ENCODE measurements around the gene CD2.
A peak's percentile ranks its signal among the peaks of the same experiment; 100 is the strongest.

The CD2 gene

DNA sequence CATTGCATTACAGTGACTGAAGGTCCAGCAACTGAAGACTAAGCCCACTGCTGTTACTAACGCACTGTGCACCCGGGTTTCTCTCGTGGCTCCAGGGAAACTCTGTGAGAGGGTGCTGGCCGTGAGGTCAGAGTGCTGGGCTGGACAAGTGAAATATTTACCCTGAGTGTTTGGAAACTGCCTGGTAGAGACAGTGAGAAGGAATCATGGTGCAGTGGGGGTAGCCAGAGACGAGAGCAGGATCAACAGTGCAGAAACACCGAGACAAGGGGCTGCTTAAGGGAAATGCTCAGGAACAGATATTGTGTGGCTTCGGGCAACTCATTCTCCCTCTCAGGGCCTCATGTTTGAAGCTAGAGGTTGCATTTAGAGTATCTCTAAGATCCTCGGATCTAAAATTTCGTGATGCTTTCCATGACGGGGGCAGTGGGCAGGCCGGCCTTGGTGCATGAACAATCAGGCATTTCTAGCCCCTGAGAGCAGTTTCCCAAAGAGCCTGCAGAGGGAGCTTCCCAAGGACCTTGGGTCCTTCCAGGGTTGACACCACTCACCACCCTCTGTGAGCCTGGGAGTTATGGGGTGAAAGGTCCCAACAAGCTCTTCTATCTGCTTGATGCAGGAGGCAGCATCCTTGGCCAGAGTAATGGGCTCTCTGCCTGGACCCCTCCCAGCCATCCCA is 9.7 kb downstream of the CD2 start:
- 89% methylated on average over 11 of the region's 11 CpGs for WGBS
- Histone ChIP-seq H2BK120ac (ENCODE audit: low read depth, low read length) (no peak overlapping the region), H4K91ac (ENCODE audit: low read length) (no peak overlapping the region), H3K23ac (ENCODE audit: low read length in 2 of 2) (no peak overlapping the region), H2BK5ac (ENCODE audit: low read depth, low read length, poor library complexity, severe bottlenecking) (no peak overlapping the region), H3K27ac (ENCODE audit: low read length, poor library complexity, severe bottlenecking) (no peak overlapping the region), H3K4ac (ENCODE audit: low read depth in 1 of 2, low read length in 2 of 2) (no peak overlapping the region), H3K4me3 (ENCODE audit: insufficient read depth in 1 of 2, low read depth in 1 of 2, low read length in 2 of 2) (no peak overlapping the region), H3K4me2 (ENCODE audit: low read length, poor library complexity, severe bottlenecking) (no peak overlapping the region), H3K27me3 (ENCODE audit: control insufficient read depth in 1 of 2, insufficient read depth in 1 of 2, low read length in 2 of 2) (no peaks in the 10 kb centered on the region), H2AK5ac (ENCODE audit: low read length, severe bottlenecking) (no peak overlapping the region), H3K14ac (ENCODE audit: low read length in 2 of 2) (no peak overlapping the region), H2BK15ac (ENCODE audit: low read depth, poor library complexity, severe bottlenecking) (no peak overlapping the region), H3K79me1 (replicated peaks; ENCODE audit: low read length, poor library complexity, severe bottlenecking) (no peaks in the 10 kb centered on the region), H3K9me3 (ENCODE audit: control insufficient read depth, low read length) (peaks cover 3% of the 10 kb centered on the region), H4K8ac (ENCODE audit: low read length) (no peak overlapping the region), H3K9ac (ENCODE audit: low read length) (peak overlapping the region; percentile 41), H2BK12ac (ENCODE audit: low read length in 2 of 2) (no peak overlapping the region), H2AFZ (ENCODE audit: low read depth, low read length) (no peak overlapping the region), H3K18ac (ENCODE audit: low read depth in 1 of 2, low read length in 2 of 2) (no peak overlapping the region), H3K36me3 (ENCODE audit: control insufficient read depth in 1 of 2, insufficient read depth in 2 of 2, low read depth in 1 of 2, low read length in 2 of 2) (no peaks in the 10 kb centered on the region), H3K4me1 (ENCODE audit: control insufficient read depth, insufficient read depth, low read depth, low read length) (no peaks in the 10 kb centered on the region)
- peak; percentile 21 for DNase-seq

DNA sequence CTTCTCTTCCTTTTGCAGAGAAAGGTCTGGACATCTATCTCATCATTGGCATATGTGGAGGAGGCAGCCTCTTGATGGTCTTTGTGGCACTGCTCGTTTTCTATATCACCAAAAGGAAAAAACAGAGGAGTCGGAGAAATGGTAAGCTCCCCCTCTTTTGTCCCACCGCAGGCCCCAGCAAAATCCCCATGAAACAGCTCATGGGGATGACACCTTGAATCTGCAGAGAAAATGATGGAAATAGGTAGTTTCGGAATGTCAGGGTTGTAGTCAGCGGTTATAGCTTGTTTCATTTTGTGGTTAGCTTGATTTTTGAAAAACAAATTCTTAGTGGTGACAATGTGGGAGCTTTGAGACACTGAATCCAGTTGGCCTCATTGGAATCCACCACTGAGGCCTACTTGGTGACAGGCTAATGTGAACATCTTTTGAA is 10.3 kb downstream of the CD2 start:
- H4K8ac ChIP-seq (ENCODE audit: low read length) = no peak overlapping the region
- H3K9ac ChIP-seq (ENCODE audit: low read length) = no peak overlapping the region
- no peaks in the 10 kb centered on the region for H3K79me1 ChIP-seq (replicated peaks; ENCODE audit: low read length, poor library complexity, severe bottlenecking)
- no peak overlapping the region for H2BK12ac ChIP-seq (ENCODE audit: low read length in 2 of 2)
- peaks cover 3% of the 10 kb centered on the region for H3K9me3 ChIP-seq (ENCODE audit: control insufficient read depth, low read length)
- H3K14ac ChIP-seq (ENCODE audit: low read length in 2 of 2) = no peak overlapping the region
- no peak for DNase-seq
- H2AK5ac ChIP-seq (ENCODE audit: low read length, severe bottlenecking) = no peak overlapping the region
- no peaks in the 10 kb centered on the region for H3K4me1 ChIP-seq (ENCODE audit: control insufficient read depth, insufficient read depth, low read depth, low read length)
- H2BK5ac ChIP-seq (ENCODE audit: low read depth, low read length, poor library complexity, severe bottlenecking) = no peak overlapping the region
- no peak overlapping the region for H2BK15ac ChIP-seq (ENCODE audit: low read depth, poor library complexity, severe bottlenecking)
- no peak overlapping the region for H3K4me3 ChIP-seq (ENCODE audit: insufficient read depth in 1 of 2, low read depth in 1 of 2, low read length in 2 of 2)
- H2BK120ac ChIP-seq (ENCODE audit: low read depth, low read length) = no peak overlapping the region
- no peak overlapping the region for H3K4ac ChIP-seq (ENCODE audit: low read depth in 1 of 2, low read length in 2 of 2)
- H3K23ac ChIP-seq (ENCODE audit: low read length in 2 of 2) = no peak overlapping the region
- H2AFZ ChIP-seq (ENCODE audit: low read depth, low read length) = no peak overlapping the region
- H3K4me2 ChIP-seq (ENCODE audit: low read length, poor library complexity, severe bottlenecking) = no peak overlapping the region
- no peaks in the 10 kb centered on the region for H3K36me3 ChIP-seq (ENCODE audit: control insufficient read depth in 1 of 2, insufficient read depth in 2 of 2, low read depth in 1 of 2, low read length in 2 of 2)
- no peak overlapping the region for H3K18ac ChIP-seq (ENCODE audit: low read depth in 1 of 2, low read length in 2 of 2)
- H3K27ac ChIP-seq (ENCODE audit: low read length, poor library complexity, severe bottlenecking) = no peak overlapping the region
- H3K27me3 ChIP-seq (ENCODE audit: control insufficient read depth in 1 of 2, insufficient read depth in 1 of 2, low read length in 2 of 2) = no peaks in the 10 kb centered on the region
- 100% methylated on average over 5 of the region's 5 CpGs for WGBS
- H4K91ac ChIP-seq (ENCODE audit: low read length) = no peak overlapping the region

DNA sequence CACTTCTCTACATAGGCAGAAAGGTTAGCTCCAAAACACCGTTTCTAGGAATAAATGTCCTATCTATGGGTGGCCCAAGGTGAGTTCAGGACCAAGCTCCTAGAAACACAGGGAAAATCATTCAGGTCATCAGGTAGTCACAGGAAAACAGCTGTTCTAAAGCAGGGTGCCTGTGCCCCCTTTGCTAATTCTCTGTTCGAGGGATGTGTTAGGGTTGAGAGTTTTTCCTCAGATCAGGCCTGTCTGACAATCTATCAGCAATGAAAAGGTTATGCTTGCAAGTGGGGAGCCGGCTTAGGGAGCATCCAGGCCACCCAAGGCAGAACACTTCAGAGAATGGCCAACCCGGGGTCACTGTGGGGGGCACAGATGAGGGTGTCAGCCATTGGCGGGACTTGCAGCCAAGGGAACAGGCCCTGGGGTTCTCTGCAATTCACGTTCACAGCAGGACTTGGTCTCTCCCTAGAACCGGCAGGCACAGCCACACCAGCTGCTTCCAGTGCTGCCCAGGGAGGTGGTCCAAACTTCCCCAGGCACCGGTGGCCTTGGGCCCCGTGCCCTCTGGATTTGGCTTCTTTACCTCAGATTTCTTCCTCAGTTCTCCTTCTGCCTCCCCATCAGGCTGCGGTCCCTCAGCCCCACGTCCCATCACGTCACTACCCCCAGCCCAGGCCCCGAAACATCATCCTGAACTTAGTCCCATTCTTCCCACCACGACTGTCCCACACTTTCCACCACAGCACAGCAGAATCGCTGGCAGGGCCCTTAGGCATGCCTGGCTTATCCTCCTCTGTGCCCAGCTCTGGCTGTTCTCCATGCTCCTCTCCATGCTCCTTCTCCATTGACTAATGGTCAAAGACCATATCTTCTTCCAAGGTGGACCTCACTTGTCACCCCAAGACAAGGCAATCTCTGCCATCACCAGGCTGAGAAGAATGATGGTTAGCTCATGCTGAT is 11.0 kb downstream of the CD2 start:
- no peak overlapping the region for H4K8ac ChIP-seq (ENCODE audit: low read length)
- H3K27me3 ChIP-seq (ENCODE audit: control insufficient read depth in 1 of 2, insufficient read depth in 1 of 2, low read length in 2 of 2) = no peaks in the 10 kb centered on the region
- H3K4ac ChIP-seq (ENCODE audit: low read depth in 1 of 2, low read length in 2 of 2) = no peak overlapping the region
- no peak overlapping the region for H2BK120ac ChIP-seq (ENCODE audit: low read depth, low read length)
- no peak overlapping the region for H3K9ac ChIP-seq (ENCODE audit: low read length)
- WGBS = 89% methylated on average over 15 of the region's 15 CpGs
- no peak overlapping the region for H3K23ac ChIP-seq (ENCODE audit: low read length in 2 of 2)
- H3K18ac ChIP-seq (ENCODE audit: low read depth in 1 of 2, low read length in 2 of 2) = no peak overlapping the region
- H3K4me1 ChIP-seq (ENCODE audit: control insufficient read depth, insufficient read depth, low read depth, low read length) = no peaks in the 10 kb centered on the region
- no peak overlapping the region for H2AK5ac ChIP-seq (ENCODE audit: low read length, severe bottlenecking)
- peak overlapping the region in 1 of 2 experiments; percentile 62 for H3K14ac ChIP-seq (ENCODE audit: low read length in 2 of 2)
- H2AFZ ChIP-seq (ENCODE audit: low read depth, low read length) = no peak overlapping the region
- peaks cover 3% of the 10 kb centered on the region for H3K9me3 ChIP-seq (ENCODE audit: control insufficient read depth, low read length)
- no peak overlapping the region for H4K91ac ChIP-seq (ENCODE audit: low read length)
- H3K27ac ChIP-seq (ENCODE audit: low read length, poor library complexity, severe bottlenecking) = no peak overlapping the region
- no peak overlapping the region for H3K4me2 ChIP-seq (ENCODE audit: low read length, poor library complexity, severe bottlenecking)
- H2BK5ac ChIP-seq (ENCODE audit: low read depth, low read length, poor library complexity, severe bottlenecking) = no peak overlapping the region
- no peak overlapping the region for H3K4me3 ChIP-seq (ENCODE audit: insufficient read depth in 1 of 2, low read depth in 1 of 2, low read length in 2 of 2)
- no peak overlapping the region for H2BK12ac ChIP-seq (ENCODE audit: low read length in 2 of 2)
- H3K79me1 ChIP-seq (replicated peaks; ENCODE audit: low read length, poor library complexity, severe bottlenecking) = no peaks in the 10 kb centered on the region
- H3K36me3 ChIP-seq (ENCODE audit: control insufficient read depth in 1 of 2, insufficient read depth in 2 of 2, low read depth in 1 of 2, low read length in 2 of 2) = no peaks in the 10 kb centered on the region
- no peak overlapping the region for H2BK15ac ChIP-seq (ENCODE audit: low read depth, poor library complexity, severe bottlenecking)
- DNase-seq = no peak

DNA sequence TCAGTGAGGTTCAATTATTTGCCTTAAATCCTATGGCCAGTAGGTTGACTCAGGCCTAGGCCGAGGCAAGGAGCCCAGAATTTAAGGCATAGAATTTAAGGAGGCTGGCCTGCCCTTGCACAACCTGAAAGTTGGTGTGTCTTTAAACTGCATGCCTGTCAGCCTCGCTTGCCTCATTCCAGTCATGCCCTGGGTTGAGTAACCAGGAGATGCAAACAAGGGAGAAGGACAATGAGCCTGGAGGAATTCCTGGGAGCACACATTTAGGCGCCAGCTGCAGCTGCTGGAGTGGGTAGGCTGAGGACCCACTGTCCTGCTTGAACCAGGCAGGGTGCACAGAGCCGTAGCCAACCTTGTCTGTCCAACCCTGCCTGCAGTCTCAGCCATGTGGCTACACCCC is 11.7 kb downstream of the CD2 start:
- H3K4me2 ChIP-seq (ENCODE audit: low read length, poor library complexity, severe bottlenecking) = no peak overlapping the region
- H3K23ac ChIP-seq (ENCODE audit: low read length in 2 of 2) = no peak overlapping the region
- H2AFZ ChIP-seq (ENCODE audit: low read depth, low read length) = no peak overlapping the region
- no peak overlapping the region for H3K27ac ChIP-seq (ENCODE audit: low read length, poor library complexity, severe bottlenecking)
- H3K36me3 ChIP-seq (ENCODE audit: control insufficient read depth in 1 of 2, insufficient read depth in 2 of 2, low read depth in 1 of 2, low read length in 2 of 2) = no peaks in the 10 kb centered on the region
- no peak overlapping the region for H4K91ac ChIP-seq (ENCODE audit: low read length)
- H3K4me3 ChIP-seq (ENCODE audit: insufficient read depth in 1 of 2, low read depth in 1 of 2, low read length in 2 of 2) = no peak overlapping the region
- H2BK12ac ChIP-seq (ENCODE audit: low read length in 2 of 2) = no peak overlapping the region
- DNase-seq = no peak
- H3K27me3 ChIP-seq (ENCODE audit: control insufficient read depth in 1 of 2, insufficient read depth in 1 of 2, low read length in 2 of 2) = no peaks in the 10 kb centered on the region
- no peak overlapping the region for H2AK5ac ChIP-seq (ENCODE audit: low read length, severe bottlenecking)
- no peaks in the 10 kb centered on the region for H3K4me1 ChIP-seq (ENCODE audit: control insufficient read depth, insufficient read depth, low read depth, low read length)
- H3K9ac ChIP-seq (ENCODE audit: low read length) = no peak overlapping the region
- no peak overlapping the region for H2BK5ac ChIP-seq (ENCODE audit: low read depth, low read length, poor library complexity, severe bottlenecking)
- H4K8ac ChIP-seq (ENCODE audit: low read length) = no peak overlapping the region
- no peak overlapping the region for H3K18ac ChIP-seq (ENCODE audit: low read depth in 1 of 2, low read length in 2 of 2)
- peaks cover 3% of the 10 kb centered on the region for H3K9me3 ChIP-seq (ENCODE audit: control insufficient read depth, low read length)
- no peak overlapping the region for H3K14ac ChIP-seq (ENCODE audit: low read length in 2 of 2)
- no peak overlapping the region for H3K4ac ChIP-seq (ENCODE audit: low read depth in 1 of 2, low read length in 2 of 2)
- H2BK120ac ChIP-seq (ENCODE audit: low read depth, low read length) = no peak overlapping the region
- H3K79me1 ChIP-seq (replicated peaks; ENCODE audit: low read length, poor library complexity, severe bottlenecking) = no peaks in the 10 kb centered on the region
- no peak overlapping the region for H2BK15ac ChIP-seq (ENCODE audit: low read depth, poor library complexity, severe bottlenecking)
- WGBS = 89% methylated on average over 4 of the region's 4 CpGs

All from mesenchymal stem cell (in vitro differentiated cells and primary cell).